Choroid plexus epithelial cell (primary cell): ENCODE data around the gene TEX55.

Source experiments
- DNase-seq: peaks from one replicate; pipeline ENCODE4 v3.0.0-alpha.2; 2010; ENCODE audit warnings: low read depth
- H3K4me3 ChIP-seq: 2 replicates; pipeline ENCODE4 v1.5.1; 2011; ENCODE audit warnings: low read depth, mild to moderate bottlenecking, control low read depth, low read length, moderate library complexity
- CTCF ChIP-seq: conservative IDR thresholded peaks from 2 replicates; pipeline ENCODE4 v1.5.1; 2011; ENCODE audit warnings: low read depth, mild to moderate bottlenecking, control low read depth, inconsistent platforms, low read length, moderate library complexity

TEX55 gene

GRCh38 chr3:119146578-119147375 is 812 bp downstream of the TEX55 start:
- no peak for TF ChIP-seq CTCF
- DNase-seq: no peak
- no peak overlapping the region for H3K4me3 ChIP-seq

GRCh38 chr3:119147494-119147893 is 1.5 kb downstream of the TEX55 start:
- no peak for DNase-seq
- H3K4me3 ChIP-seq: no peak overlapping the region
- no peak for TF ChIP-seq CTCF

GRCh38 chr3:119148493-119149180 is 2.7 kb downstream of the TEX55 start:
- no peak for TF ChIP-seq CTCF
- no peak overlapping the region for H3K4me3 ChIP-seq
- DNase-seq: peak; percentile 39

GRCh38 chr3:119149484-119149883 is 3.5 kb downstream of the TEX55 start:
- no peak for TF ChIP-seq CTCF
- DNase-seq: peak; percentile 74
- no peak overlapping the region for H3K4me3 ChIP-seq

- DNase-seq: no peak
- TF ChIP-seq CTCF: no peak
- H3K4me3 ChIP-seq: no peak overlapping the region
Measured at GRCh38 chr3:119156868-119157267, 10.9 kb downstream of the TEX55 start.

GRCh38 chr3:119157971-119158370 is 12.0 kb downstream of the TEX55 start:
- no peak for TF ChIP-seq CTCF
- H3K4me3 ChIP-seq: no peak overlapping the region
- DNase-seq: no peak
